HG02970 (cell line): Measurements from ENCODE around the gene FNDC11.

ENCODE experiments used
- ATAC-seq: cut with Tn5 transposase; IDR thresholded peaks from one replicate; pipeline ENCODE4 v1.9.1; 2021; ENCODE audit warnings: mild to moderate bottlenecking, moderate library complexity, moderate number of reproducible peaks; ENCODE audit not compliant: unreplicated experiment, low FRiP score

FNDC11 gene

DNA sequence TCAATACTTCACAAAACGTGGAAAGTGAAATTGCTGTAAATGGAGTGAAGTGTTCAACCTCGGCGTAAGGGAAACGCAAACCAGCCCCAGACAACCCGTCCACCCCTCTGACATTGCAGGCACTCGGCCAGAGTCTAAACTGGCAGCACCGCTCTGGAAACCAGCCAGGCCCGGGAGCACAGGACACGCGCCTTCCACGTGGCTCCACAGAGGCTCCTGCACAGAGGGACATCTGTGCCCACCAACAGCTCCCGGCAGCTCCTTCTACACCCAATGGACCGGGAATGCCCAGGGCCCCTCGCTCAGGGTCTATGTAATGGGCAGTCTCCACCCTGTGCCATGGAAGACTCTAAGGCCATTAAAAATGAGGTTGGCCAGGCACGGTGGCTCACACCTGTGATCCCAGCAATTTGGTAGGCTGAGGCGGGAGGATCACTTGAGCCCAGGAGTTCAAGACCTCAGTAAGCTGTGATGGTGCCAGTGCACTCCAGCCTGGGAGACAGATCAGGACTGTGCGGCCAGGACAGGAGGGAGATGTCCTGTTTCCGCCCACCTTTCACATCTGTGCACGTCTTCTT lies 23.4 kb downstream of the FNDC11 start:
- ATAC-seq, result no peak

DNA sequence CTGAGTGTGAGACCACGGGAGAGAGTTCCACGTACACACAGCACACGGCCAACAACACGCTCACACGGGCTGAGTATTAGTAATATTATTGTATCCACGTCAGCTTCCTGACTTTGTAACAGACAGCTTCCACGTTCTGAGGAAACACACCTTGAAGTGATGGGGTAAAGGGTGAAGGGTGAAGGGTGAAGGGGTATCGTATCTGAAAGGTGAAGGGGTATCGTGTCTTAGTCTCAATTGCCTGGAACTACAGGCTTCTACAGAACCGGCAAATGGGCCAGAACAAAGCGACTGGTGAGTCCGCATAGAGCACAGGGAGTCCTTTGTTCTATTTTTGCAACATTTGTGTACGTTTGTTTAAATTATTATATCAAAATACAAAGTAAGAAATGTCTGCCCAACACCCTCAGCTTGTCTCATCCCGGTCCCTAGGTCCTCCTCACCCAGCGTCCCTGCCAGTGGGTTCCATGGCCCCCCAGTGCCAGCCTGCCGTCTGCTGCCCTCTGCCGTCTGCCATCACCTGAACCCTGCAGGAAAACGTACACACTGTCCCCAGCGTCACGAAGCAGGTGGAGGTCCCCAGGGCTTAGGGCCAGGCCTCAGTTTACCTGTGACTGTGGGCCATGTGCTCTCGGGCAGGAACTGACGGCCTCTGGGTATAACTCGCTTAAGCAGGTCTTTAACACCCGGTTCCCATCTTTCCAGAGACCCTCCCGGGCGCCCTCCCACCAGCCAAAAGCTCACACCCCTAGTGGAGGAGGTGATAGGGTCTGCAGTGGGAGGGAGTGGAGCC lies 24.5 kb downstream of the FNDC11 start:
- ATAC-seq, result no peak

DNA sequence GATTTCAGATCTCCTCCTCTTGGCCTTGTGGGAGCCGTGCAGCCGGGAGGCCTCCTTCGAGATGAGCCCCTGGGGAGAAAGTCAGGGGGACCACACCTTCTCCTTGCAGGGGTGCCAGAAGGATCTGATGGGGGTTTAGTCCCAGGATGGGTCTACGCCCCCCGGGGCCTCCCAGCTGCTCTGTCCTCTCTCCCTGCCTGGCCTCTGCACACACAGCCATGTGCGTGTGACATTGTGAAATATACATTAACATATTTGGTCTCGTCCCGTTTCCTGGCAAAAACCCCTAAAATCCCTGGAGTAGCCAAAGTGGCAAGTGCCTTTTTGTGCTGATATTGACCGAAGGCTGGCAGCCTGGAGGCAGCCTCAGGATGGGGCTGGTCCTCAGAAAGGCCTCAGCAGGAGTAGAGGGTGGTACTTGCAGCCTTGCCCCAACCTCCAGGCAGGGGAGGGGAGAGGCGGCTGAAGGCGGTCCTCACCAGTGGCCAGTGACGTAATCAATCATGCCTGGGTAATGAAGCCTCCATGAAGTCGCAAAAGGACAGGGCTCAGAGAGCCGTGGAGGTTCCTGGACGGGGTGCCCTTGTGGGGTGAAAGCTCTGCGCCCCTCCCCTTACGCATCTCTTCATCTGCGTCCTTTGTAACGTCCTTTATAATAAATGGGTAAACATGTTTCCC lies 25.2 kb downstream of the FNDC11 start:
- no peak for ATAC-seq

DNA sequence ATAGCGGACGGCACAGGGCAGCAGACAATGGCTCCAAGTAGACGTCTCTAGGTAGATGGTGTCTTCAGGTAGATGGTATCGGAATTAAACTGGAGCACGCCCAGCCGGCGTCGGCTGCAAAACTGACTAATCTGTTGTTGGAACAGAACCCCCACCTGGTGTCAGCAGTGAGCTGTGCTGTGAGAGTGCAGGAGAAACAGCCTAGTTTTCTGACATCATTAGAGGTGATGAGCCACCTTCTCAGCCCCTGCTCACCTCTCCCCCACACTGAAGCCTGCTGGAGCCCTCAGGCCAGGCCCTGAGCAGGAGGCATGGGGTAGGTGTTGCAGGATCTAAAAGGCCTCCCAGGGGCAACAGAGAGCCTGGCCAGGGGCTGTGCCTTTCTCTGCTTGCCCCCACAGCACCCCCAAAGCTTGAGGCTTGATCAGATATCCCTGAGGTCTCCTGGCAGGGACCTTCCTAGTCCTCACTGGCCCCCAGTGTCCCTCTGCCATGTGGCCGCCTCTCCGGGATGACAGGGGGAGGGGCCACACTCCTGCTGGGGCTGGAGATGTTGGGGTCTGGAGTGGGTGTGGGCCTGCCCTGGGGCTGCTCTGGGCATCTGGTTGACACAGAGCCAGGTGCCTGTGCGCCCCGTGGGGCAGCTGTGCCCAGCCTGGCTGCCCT lies 27.0 kb downstream of the FNDC11 start:
- ATAC-seq, result no peak

DNA sequence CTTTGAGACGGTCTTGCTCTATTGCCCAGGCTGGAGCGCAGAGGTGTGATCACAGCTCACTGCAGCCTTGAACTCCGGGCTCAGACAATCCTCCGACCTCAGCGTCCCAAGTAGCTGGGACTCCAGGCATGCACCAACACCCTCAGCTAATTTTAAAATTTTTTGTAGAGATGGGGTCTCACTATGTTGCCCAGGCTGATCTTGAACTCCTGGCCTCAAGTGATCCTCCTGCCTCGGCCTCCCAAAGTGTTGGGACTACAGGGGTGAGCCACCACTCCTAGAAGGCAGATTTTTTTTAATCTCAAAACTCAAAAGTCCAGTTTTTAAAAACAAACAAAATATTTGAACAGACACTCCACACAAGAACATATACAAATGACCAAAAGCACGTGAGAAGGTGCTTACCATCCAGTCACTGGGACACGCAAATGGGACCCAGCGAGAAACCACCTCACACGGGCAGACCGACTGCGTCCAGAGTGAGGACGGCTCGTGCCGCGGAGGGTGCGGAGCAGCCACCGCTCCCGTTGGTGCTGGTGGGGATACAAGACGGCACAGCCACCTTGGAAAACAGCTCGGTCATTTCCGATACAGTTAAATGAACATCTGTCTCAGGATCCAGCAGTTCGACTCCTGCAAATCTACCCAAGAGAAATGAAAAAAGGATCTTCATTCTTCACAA lies 28.6 kb downstream of the FNDC11 start:
- ATAC-seq, result no peak

DNA sequence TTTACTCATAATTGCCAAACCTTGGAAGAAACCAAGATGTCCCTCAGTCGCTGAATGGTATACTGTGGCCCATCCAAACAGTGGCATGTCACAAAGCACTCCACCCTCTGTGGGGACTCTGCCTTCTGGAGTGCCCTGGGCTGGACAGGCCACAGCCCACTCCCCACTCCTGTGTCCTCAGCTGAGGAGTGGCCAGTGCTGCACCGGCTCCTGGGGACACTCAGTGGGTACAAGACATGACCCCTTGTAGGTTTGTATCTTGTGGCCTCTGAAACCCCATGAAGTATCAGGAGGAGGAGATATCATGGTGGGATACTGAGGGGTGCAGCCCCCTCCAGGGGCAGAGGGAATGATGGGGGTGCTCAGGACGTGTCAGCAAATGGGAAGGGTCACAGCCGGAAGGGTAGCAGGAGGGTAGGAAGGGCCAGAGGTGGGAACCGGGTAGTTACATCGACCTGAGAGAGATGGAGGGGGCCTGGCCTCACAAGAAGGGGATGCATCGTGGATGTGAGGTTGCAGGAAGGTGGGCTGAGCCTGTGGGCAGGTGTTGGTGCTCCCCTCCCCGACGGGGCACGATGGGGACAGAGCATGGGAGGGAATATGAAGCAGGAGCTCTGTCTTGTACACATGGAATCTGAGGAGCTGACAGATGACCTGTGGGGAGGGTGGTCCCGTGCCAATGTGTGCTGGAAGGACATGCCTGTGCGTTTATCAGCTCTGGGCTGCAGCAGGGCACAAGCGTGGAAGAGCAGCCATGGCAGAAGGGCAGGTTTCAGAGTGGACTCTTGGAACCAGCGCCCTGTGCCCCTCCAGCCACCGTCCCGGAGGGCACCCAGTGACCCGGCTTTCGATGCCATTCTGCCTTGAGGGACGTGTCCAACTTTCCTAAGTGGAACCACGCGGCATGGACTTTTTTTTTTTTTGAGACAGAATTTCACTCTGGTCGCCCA lies 31.9 kb downstream of the FNDC11 start:
- no peak for ATAC-seq

DNA sequence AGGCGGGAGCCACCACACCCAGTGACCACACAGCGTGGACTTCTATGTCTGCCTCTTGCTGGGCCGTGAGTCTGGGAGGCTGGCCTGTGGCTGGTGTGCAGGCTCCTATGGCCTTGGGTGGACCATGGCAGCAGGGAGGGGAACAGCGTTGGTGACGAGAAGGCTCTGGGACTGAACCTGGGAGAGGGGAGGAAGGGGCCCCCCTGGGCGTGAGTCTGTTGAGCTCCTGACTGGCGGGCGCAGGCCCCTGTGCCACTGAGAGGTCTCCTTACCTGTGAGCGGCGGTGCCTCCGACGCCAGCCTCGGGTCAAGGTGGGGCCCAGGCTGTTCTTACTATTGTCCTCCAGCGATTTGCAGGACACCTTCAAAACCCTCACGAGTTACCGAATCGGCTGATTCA lies 32.8 kb downstream of the FNDC11 start:
- ATAC-seq, result no peak

DNA sequence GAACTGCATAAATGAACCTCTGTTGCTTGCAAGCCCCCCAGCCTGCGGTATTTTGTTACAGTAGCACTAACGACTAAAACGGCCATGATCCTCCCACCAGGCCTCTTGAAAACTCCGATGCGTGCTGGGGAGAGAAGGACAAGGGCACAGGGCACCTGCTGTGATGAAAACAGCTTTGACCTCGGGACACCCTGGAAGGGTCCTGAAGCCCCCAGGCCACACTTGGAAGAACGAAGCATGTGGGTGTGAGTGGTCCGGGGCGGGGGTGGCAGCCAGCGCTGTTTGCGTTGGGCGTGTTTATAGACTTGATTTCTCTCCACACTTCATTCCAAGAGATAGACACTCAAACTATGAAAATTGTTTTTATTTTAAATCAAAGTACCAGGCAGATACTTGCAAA lies 33.3 kb downstream of the FNDC11 start:
- ATAC-seq, result no peak

DNA sequence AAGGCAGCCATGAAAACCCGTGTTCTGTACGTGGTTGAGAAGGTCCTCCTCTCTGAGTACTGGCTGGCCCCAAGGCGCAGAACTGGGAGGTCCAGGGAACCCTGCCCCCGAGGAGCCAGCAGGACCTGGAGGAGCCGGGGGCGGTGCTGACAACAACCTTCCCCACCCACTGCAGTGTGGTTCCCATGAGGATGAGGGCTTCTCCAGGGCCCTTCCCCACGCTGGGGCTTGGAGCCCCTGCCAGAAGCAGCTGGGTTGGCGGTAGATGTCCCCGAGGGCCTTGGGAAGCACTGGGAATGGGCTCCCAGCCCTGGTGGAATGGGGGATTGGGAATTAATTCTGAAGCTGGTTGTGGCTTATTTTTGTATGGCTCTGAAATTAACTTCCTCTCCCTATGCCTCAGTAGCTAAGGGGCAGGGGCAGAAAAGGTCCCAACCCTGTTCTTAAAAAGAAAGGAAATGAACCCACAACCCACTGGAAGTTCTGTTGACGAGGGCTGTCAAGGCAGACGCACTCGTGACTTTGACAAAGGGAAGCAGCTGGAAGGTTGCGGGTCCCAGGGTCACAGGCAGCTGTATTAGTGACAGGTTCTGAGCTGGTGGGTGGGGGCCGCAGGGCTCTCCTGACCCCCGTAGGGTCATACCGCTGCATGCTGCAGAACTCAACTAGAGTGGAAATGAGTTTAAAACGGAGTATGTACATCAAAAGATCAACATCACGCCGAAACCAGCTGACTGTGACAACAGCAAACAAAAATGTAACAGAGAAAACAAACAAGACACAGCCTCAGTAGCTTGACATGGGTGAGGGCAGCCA lies 34.0 kb downstream of the FNDC11 start:
- ATAC-seq, result no peak

DNA sequence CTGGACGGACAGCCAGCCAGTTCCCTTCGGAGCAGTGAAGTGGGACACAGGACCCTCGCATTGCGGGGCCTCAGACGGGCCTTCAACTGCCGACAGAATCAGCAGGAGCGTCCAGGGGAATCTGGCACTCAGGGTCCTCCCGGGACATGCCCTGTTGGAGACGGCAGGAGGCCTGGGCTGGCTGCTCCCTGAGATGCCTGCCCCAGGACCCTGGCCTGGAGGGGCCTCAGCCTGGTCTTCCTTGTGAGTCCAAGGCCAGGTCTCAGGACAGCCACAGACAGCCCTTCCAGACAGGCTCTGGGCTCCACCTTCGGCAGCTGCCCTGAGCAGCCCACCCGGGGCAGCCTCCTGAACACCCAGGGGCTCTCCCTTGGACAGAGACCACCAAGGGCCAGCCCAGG lies 34.7 kb downstream of the FNDC11 start:
- no peak for ATAC-seq

DNA sequence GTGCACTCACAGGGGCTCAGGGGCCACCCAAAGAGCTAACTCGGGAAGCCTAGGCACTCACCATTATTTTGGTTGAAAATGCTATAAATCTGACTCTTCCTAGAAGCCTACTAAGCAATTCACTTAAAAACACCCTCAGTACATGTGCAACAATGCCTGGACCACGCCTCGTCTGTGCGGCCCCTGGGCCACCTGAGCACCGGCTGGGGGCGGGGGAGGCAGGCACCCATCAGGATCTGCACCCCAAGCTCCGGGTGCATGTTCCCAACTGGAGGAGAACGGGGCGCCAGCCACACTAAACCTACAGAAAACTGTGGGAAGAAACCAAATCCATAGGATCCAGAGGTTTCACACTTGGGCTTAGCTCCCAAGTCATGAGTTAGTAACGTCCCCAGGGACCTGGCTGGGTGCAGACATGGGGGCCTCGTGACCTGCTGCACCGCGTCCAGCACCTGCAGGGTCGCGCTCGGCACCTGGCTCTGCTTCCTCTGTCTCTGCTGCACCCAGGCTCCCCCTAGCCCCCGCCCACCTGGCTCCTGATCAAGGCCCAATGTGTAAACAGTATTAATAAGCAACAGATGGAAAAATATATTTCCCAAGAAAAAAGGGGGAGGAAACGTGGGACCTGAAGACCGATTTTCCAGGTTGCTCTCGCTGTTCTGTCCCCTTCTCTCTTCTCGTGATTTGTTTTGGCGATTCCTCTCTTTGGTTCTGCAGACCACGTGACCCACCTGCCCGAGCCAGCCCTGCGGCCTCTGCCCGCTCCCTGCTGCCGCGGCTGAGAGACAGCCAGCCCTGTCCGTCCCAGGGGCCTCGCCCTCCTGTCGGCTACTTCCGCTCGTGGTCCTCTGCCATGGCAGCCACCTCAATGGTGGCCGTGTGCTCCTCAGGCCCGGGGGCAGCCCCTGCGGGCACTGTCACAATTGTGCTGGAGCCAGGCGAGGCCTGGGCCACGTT lies 35.6 kb downstream of the FNDC11 start:
- ATAC-seq, result no peak

DNA sequence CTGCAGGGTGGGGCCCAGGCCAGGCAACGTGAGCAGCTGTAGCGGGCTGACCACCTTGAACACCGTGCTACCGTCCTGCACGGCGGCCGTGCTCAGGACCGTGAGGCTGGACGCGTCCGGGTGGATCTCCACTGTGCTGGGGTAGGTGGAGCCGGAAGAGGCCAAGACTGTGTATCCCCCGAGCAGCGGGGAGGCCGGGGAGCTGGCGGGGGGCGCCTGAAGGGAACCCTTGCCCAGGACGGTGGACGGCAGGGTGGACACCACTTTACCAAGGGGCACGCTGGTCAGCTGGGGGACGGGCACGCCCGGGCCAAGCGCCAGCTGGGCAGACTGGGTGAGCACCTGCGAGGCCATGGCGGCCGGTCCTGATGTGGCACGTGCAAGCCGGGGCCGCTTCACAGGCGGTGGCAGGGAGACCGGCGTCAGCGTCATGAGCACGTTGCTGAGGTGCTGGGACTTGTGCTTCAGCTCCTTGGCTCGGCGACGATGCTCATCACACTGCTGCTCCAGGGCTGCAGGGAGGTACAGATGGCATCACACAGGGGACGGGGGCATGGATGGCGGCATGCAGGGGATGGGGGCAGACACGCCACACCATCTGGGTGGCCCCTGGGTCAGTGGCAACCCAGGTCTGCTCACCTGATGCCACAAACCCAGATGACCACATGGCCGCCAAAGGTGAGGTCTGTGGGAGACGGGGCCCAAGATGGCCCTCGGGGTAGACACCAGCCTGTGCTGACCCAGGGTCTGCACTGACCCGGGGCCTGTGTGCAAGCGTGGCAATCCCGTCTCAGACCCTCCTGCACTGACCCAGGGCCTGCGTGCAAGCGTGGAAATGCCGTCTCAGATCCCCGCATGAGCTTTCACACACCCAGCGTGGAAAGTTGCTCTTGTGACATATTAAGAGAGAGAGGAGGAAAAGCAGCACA lies 36.5 kb downstream of the FNDC11 start:
- ATAC-seq, result no peak

DNA sequence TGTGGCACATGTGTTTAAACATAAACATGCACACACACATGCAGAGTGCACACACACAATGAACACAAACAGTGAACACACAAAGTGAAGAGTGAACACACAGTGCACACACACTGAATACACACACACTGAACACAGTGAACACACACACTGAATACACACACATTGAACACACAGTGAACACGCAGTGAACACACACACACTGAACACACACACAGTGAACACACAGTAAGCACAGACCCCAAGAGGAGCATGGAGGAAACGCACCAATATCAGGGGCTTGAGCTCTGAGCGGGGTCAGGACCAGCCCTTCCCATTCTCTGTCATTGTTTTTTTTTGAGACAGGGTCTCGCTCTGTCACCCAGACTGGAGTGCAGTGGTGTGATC lies 37.2 kb downstream of the FNDC11 start:
- no peak for ATAC-seq

DNA sequence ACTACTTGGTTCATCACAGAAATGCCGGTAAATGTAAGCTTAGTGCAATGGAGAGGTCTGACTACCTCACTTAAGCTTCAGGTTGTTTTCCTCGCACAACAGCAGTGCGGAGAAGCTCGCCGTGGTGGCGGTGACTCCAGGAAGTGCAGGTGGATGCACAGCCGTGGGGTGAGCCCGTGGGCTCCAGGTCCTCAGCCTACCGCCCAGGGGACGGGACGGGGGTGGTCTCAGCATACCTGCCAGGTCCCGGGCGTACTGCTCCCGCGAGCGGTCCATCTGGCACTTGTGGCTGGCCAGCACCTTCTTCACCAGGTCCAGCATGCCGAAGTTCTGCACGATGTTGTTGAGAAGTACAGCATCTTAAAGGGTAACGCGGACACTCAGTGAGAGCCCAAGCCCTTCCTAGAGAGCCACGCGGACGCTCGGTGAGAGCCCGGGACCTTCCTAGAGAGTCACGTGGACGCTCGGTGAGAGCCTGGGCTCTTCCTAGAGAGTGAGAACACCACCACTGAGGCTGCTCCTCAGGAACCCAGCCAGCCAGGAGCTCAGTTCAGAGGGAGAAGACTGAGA lies 37.9 kb downstream of the FNDC11 start:
- ATAC-seq, result no peak

DNA sequence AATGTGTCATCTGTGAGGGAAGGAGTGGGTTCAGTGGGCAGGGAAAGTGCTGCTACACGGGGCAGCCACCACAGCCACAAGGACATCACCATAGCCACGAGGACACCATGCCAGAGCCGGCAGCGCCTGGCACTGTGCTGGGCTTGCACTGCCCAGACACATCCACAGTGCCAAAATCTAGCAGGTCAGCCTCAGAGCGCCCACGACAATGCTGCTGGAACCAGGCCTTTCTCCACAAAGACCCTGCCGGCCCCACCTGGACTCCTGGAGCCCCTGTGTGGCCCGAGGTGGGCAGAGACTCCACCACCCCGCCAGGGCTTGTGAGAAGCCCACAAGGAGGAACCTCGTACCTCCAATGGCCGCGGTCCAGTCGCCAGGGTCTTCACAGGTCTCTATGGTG lies 38.7 kb downstream of the FNDC11 start:
- no peak for ATAC-seq

DNA sequence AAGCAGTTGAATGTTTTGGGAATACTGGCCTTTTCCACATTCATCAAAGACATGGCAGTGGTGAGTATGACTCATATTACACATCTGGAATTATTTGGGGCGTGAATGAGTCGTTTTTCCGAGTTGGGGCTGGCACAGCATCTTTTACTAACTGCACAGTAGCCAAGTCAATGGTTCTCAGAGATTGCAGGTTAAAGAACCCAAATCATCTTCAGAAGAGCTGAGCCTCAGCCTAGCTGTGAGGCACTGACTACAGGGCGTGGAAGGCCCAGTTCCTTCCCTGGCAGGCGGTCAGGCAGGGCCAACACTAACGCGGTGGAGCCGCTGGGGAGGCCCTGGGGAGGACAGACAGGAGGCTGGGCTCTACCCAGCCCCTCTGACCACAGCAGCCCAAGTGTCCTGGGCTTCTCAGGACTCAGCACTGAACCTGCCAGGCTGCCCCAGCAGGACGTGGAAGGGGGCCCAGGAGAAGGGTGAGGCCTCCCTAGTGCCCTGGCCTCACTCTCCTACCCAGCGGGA lies 40.1 kb downstream of the FNDC11 start:
- ATAC-seq, result no peak
